Forelimb muscle (tissue), 1 donor: ENCODE data around the gene PTPRJ. TPM values are rescaled to one million over a fixed set of nuclear protein-coding genes. Genes with fewer than 3 reads are reported as not detected.

Experiments used
- DNase-seq: peaks from one replicate; pipeline ENCODE4 v3.0.0-alpha.2; 2013; ENCODE audit warnings: low read depth
- polyA plus RNA-seq: library from polyadenylated mRNA; unstranded; fragments of 120-200 nt; gene quantifications from one replicate; pipeline ENCODE4 v1.2.1, GENCODE V29; 2013; ENCODE audit not compliant: insufficient read length

Gene PTPRJ
- polyA plus RNA-seq, 1 donor = 2.3 TPM

DNA sequence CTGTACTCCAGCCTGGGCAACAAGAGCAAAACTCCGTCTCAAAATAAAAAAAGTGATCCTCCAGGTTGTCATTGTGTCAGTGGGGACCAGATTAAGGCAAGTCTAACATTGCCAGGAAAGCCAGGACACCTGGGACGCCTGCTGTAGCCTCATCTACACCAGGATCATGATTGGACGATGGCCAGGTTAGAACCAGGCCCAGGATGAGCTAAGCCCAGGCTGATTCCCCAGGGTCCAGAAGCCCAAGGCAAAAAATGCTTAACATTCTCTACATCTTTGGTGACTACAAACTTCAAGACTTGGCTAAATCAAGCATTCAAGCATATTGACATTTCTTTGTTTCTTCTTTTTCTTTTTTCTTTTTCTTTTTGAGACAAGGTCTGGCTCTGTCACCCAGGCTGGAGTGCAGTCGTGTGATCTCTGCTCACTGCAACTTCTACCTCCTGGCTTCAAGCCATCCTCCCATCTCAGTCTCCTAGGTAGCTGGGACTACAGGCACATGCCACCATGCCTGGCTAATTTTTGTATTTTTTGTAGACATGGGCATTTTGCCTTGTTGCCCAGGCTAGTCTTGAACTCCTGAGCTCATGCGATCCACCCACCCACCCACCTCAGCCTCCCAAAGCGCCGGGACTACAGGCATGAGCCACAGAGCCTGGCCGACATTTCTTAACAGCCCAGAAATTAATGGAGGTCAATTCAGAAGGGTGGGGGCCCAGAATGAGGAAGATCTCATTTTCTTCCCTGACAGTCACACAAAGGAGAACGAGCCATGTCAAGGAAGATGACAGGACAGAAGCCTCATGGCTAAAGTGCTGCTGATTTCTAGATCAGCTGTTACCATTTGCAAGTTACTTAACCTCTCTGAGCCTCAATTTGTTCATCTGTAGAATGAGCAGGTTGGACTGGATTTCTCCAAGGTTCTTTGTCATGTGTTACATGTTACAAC, 12.5 kb upstream of the PTPRJ start:
- DNase-seq = no peak

DNA sequence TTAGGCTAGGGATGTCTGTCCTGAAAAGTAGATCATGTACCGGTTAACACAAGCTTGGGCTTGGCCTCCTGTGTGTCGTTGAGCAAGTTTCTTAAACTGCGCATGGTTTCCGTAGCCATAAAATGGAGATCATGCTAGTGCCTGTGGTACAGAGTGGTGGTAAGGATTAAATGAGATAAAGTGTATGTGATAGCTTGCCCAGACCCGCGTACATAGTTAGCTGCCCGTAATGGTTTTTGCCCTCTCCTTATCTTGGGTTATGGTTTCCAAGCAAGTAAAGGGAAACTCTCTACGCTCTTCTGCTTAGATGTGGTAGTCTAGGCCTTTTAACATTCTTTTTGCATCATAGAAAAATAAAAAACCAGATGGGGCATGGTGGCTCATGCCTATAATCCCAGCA, 11.0 kb upstream of the PTPRJ start:
- no peak for DNase-seq

DNA sequence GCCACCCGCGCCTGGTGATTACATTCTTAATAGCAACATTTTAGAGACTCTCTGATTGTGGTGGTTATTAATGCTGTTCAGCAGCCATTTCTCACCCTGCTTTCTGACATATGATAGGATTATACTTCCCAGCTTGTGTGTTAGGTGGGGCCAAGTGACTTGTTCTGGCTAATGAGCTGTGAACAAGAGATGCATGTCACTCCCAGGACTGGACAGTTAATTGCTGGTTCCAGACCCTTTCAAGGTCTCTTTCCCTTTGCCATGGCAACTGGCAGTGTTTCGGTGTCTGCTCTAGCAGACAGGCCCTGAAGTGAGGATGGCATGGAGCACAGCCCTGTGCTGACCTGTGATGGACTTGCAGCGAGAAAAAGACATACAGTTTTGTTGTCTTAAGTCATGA, 8.9 kb upstream of the PTPRJ start:
- DNase-seq = no peak

DNA sequence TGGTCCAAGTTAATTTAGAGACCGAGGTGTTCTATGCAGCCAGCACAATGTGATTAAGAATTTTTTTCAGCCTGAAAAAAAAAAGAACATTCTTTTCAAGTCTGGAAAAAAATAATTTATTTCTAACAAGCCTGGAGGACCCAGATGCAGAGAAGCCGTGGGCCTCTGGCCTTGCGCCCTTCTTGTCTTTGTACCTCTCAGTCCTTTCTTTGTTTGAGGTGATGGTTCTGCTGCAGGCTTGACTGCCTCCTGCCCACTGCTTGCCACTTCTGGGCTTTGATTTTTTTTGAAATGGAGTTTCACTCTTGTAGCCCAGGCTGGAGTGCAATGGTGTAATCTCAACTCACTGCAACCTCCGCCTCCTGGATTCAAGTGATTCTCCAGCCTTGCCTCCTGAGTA, 7.2 kb upstream of the PTPRJ start:
- no peak for DNase-seq

DNA sequence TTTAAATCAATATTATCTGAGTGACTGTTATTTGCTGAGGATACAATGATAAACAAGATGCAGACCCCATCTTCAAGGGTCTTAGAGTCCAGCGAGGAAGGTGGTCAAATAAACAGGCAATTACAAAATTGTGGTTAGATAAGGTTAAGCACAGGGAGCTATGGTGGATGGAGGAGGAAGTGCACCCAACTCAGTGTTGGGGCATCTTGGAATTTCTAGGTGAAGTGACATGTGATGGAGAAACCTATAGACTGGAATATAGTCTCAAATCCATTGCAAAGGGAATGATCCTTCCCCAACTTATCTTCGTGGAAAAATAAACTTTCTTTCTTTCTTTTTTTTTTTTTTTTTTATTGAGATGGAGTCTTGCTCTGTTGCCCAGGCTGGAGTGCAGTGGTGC, 3.4 kb upstream of the PTPRJ start:
- no peak for DNase-seq

DNA sequence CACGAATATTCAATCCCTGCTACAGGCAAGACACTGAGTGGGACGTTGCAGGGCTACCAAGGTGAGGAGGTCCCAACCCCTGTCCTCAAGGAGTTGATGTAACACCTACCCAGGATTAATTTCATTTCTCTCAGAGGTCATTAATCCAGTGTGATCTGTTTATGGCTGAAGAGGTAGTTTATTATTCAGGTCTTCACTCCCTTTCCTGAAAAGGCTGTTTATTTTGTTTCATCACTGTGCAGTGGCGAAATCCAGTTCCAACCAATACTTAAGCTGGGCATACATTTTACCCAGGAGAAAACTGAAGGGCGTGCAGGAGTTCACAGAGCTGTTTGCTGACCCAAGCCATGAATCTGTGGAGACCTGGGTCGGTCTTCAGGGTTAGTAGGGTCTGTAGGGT, 2.7 kb upstream of the PTPRJ start:
- DNase-seq = no peak

DNA sequence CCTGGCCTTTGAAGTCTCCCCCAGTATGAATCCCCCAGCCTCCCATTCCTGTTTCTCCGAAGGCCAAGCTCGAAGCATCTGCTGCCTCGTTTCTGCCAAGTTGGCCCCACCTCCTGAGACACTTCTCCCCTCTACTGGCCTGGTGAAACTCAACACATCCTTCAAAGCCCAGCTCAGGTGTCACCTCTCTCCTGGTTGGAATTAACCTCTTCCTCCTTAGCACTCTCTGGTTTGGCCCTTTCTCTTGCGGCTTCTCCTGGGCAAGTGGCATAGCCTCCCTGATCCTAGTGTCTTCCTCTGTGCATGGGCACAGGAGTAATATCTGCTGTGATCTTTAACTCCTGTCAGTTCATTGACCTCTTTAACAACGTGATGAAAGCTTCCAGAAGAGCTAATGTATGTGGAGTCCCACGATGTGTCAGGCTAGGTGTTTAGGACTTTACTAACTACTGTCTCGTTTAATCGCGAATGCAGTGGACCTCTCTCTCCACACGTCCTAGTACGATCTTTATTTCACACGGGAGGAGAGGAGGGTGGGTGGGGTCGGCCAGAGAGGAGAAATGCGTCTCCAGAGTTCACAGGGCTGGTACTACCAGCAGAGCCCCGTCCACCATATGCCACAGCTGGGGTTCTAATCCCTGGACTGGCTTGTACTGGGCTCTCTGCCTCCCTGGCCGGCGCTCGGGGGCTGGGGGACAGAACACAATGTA, 826 bp upstream of the PTPRJ start:
- DNase-seq = no peak

DNA sequence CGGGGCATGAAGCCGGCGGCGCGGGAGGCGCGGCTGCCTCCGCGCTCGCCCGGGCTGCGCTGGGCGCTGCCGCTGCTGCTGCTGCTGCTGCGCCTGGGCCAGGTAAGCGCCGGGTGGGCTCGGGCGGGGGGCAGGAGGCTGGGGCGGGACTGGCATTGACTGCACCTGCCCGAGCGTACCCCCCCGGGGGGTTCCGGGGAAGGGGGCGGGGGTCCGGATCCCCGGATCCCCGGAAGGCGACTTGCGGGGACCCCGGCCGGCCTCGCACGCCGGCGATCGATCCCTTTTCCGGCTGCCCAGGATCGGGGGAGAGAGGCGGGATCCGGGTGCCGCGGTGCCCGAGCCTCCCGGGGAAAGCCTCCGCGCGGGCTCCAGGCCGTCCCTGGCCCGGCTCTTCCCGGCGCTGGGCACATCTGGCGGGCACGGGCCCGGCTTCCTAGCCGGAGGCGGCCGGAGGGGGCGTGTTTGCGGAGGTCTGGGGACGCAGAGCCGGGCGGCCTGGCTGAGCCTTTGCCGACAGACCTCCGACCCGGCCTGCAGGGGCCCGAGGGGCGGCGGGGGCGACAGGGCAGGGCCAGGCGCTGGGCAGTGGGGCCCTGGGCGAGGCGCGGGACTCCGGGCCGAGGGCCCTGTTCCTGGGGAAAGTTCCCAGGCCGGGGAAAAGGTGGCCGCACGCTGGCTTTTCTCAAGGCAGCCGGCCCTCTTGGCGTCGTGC, 705 bp downstream of the PTPRJ start:
- no peak for DNase-seq

DNA sequence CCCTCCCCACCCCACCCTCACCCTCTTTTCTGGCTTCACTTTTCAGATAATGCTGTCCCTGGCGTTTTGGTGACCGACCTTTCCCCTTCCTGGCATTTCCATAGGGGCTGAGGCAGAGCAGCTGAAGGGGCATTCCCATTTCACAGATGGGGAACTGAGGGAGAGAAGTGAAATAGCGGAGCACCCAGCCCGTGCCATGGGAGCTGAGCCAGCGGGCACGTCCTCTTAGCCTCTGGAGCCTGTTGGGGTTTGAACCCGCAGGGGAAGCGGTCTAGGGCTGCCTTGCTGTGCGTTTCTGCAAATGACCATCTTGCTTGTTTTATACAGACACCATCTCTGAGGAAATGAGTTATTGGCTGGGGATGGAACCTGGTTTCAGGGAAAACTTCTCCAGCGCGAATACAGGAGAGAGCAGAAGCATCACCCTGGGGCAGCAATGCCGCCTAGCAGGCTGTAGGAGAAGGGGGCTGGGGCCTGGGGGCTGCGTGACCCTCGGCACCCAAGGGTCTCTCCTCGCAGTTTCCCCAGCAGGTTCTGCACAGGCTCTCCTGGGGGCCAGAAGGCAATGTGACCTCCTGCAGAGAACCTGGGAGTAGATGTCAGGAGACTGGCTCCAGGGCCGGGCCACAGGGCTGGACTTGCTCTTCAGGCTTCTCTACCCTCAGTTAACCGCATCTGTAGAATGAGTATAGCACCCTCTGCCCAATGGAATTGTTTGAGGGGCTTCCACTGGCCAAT, 1.5 kb downstream of the PTPRJ start:
- no peak for DNase-seq

DNA sequence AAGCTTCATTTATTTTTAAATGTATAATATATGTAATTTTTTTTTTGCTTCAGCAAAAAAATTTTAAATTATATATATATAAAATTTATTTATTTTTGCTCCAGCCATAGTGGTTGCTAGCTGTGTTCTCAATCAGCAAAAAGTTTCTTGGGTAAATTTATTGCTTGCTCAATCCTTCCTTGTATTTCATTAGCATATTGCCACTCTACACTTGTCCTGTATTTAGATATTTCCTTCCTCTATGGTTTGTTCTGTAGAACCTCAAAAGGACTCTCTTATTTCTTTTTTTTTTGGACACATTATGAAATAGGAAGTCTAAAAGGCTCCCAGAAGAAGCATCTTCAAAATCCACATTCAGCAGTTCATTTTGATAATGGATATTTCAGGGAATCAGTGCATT, 2.3 kb downstream of the PTPRJ start:
- no peak for DNase-seq

DNA sequence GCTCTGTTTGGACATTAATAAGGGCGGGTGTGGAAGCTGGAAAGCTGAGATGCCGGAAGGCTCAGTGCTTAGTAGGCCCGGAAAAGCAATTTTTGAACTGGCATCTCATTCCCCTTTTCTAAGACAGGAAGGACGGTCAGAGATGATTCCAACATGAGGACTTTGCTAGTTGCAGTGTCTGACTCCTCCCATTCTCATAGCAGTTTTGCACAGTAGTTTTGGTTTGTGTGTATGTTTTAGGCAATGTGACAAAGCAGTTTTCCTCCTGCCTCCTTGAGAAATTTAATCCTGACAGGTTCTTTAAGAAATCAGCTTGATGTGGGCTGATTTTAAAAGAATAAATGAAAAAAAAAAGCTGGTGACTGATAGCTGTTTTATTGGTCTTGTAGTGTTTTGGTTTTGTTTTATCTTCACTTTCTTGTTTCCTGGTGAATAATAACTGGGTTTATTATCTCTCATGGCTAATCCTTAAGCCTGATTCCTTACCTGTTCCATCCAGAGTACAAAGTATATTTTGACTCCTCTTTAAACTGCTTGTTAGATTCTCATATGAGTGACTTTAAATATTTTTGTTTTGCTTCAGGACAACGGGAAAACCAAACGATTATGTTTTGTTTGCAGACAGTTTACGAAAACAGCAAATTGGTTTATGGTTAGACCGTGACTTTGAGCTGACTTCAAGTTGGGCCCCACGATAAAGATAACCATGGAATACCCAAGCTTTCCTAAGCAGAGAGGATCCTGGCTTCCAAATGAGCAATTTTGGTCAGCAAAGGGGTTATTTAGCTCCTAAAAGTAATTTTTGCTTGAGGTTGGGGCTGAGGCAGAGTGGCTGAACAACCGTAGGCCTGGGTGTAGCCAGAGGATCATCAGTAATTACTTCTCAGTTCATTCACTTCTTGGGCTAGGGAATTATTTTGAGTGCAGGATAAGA, 3.4 kb downstream of the PTPRJ start:
- DNase-seq = no peak

DNA sequence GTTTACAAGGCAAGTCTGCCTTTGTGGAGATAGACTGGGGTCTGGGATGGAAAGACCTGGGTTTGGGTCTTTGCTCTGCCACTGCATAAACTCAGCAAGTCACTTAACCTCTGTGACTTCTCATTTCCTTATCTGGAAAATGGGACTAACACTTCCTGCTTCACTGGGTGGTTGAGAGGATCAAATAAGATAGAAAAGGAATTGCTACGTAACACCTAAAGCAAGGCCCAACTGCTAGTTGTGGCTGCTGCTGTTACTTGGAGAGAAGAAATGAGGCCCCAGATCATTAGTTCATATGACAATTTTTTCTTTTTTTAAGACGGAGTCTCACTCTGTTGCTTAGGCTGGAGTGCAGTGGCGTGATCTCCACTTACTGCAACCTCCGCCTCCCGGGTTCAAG, 5.9 kb downstream of the PTPRJ start:
- DNase-seq = no peak

DNA sequence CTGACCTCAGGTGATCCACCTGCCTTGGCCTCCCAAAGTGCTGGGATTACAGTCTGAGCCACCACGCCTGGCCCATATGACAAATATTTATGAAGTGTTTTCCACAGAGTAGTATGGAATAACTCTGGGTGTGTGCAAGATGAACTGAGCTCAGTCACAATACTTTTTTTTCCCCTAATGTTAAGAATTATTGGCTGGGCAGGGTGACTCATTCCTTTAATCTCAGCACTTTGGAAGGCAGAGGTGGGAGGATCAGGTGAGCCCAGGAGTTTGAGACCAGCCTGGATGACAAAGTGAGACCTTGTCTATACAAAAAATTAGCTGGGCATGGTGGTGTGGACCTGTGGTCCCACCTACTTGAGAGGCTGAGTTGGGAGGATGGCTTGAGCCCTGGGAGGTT, 6.4 kb downstream of the PTPRJ start:
- DNase-seq = no peak

DNA sequence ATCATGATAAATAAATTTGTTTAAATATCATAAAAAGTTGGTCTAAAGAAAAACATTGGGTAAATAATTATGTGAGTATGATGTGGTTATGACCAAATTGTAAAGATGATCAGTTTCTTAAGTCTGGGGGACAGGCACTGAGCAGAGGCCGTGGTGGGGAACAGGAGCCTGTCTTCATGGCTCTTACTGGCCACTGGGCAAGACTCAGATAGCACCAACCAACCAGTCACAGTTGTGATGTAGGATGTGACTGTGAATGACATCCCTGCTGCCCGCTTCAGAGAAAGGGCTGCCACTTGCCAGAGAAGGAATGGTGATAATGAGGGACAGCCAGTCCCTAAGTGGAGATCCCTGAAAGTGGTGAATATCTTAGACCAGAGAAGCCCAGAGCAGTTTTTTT, 7.0 kb downstream of the PTPRJ start:
- no peak for DNase-seq

DNA sequence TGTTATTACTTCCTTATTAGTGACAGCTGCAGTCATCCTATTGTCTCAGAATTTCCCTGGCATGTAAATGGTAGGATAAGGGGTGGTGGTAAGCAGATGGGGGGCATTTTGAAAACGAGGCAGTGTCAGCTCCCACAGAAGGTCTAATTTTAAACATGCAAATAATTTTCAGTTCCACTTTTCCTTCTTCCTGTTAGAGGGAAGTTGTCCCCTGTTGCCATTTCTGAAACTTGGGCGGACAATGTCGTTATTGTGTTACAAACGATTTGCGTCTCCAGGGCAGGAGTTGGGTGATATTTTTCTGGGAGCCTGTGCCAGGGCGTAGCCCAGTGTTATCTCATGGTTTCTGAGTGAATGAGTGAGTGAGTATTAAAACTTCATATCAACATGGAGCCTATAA, 7.4 kb downstream of the PTPRJ start:
- no peak for DNase-seq

DNA sequence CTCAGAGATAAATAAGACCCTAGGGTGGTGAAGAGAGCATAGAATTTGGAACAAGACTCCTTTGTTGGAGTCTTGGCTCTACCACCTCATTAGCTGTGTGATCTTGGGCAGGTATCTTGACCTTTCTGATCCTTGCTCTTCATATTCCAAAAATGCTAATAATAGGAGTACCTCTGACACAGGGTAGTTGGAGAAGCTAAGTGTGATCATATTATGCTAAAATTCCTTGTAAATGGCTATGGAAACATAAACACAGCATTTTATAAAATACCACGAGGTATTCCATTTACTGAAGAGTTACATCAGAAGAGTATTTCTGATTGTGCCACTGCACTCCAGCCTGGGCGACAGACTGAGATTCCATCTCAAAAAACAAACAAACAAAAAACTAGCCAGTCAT, 9.4 kb downstream of the PTPRJ start:
- DNase-seq = no peak

DNA sequence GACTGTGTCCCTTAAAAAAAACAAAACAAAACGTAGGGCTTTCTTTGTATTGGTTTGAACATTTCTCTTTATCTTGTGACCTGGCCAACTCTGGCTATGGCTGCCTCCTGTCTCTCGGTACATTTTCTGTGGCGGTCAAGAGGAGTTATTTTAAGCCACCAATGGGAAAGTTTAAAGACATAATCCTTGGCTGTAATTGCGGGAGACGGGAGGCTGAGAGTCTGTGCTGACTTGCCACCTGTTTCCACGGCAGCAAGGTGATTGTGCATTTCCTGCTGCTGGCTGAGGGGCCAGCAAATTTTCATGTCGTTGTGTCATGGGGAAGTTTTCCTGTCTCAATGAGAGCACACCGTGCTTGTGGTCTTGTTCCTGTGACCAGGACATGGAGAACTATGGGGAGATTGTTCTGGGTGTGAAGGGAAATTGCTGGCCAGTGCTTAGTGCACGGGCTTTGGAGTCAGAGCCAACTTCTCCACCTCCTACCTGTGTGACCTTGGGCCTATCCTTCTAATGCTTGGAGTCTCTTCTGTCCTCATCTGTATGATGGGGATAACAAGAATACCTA, 11.0 kb downstream of the PTPRJ start:
- DNase-seq = no peak

DNA sequence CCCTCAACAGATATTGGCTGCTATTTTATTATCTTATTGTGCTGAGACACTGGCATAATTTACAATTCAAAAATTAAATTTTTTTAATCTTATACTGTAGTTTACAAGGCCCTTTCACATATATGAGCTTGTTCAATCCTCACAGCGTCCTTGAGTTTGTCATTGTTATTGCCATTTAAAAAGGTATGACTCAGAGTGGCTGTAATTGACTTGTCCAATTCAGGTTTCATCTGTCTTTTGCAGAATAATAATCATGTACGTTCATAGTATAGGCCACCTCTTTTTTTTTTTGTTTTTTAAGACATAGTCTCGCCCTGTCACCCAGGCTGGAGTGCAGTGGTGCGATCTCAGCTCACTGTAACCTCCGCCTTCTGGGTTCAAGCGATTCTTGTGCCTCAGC, 11.5 kb downstream of the PTPRJ start:
- DNase-seq = no peak

DNA sequence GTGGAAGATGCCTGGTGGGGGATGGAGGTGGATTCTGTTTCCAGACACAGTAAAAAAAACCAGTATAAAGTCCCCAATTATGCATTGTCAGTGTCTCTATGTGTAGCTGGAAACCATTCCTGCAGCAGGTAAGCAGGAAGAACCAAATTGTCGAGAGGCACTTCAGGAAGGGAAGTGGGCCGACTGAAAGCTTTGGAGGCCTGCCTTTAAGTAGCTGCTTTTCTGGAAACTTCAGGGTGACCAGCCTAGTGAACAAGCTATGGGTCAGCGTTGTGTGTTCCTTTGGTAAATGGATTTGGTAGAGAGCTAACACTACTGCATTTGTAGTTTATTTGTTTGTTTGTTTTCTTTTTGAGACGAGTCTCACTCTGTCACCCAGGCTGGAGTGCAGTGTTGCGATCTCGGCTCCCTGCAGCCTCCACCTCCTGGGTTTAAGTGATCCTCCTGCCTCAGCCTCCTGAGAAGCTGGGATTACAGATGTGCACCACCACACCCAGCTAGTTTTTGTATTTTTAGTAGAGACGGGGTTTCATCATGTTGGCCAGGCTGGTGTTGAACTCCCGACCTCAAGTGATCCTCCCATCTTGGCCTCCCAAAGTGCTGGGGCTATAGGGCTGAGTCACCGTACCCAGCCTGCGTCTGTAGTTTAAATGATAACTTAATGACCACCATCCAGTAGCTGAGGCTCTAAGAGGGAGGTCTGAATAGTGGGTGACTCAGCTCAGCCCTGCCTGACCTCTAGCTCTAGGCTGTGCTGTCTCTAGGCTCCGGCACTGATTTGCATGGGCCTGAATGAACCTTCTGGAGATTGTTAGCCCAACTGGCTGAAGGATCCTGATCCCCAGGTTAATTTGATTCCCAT, 12.8 kb downstream of the PTPRJ start:
- DNase-seq = no peak
